SK-N-SH treated with all-trans-retinoic acid at 6 μM for 48 hours (cell line): ENCODE measurements around the gene NHS.

Experiments
- ARNTL ChIP-seq: fragments of 450-650 bp; formaldehyde crosslinking; IDR thresholded peaks from 2 replicates; pipeline ENCODE4 v1.5.0; 2020; ENCODE audit warnings: low read depth, mild to moderate bottlenecking, moderate library complexity, borderline replicate concordance
- BACH2 ChIP-seq: fragments of 250-450 bp; sonication (Bioruptor Pico); IDR thresholded peaks from 2 replicates; pipeline ENCODE4 v1.9.0; 2021; ENCODE audit warnings: mild to moderate bottlenecking, borderline replicate concordance
- CSDC2 ChIP-seq: fragments of 250-450 bp; sonication (Bioruptor Pico); IDR thresholded peaks from 2 replicates; pipeline ENCODE4 v1.5.0; 2020; ENCODE audit warnings: mild to moderate bottlenecking, moderate library complexity
- GLIS3 ChIP-seq: fragments of 250-450 bp; sonication (Bioruptor Pico); IDR thresholded peaks from 2 replicates; pipeline ENCODE4 v1.5.0; 2020; ENCODE audit warnings: mild to moderate bottlenecking, moderate library complexity
- ISL1 ChIP-seq: fragments of 250-450 bp; sonication (Bioruptor Pico); IDR thresholded peaks from 2 replicates; pipeline ENCODE4 v2.1.2; 2022; ENCODE audit warnings: mild to moderate bottlenecking, moderate library complexity
- POU6F1 ChIP-seq: fragments of 250-450 bp; sonication (Bioruptor Pico); IDR thresholded peaks from 2 replicates; pipeline ENCODE4 v1.8.0; 2021; ENCODE audit warnings: low read depth, mild to moderate bottlenecking, moderate library complexity, borderline replicate concordance
- RARB ChIP-seq: fragments of 250-450 bp; sonication (Bioruptor Pico); IDR thresholded peaks from 2 replicates; pipeline ENCODE4 v1.8.0; 2021; ENCODE audit warnings: mild to moderate bottlenecking, moderate library complexity
- TOX ChIP-seq: fragments of 250-450 bp; sonication (Bioruptor Pico); IDR thresholded peaks from 2 replicates; pipeline ENCODE4 v1.8.0; 2021; ENCODE audit warnings: mild to moderate bottlenecking, moderate library complexity, borderline replicate concordance
- ZFP3 ChIP-seq: fragments of 250-450 bp; sonication (Bioruptor Pico); IDR thresholded peaks from 2 replicates; pipeline ENCODE4 v1.5.0; 2020; ENCODE audit warnings: mild to moderate bottlenecking, moderate library complexity
- ZFP30 ChIP-seq: fragments of 450-650 bp; formaldehyde crosslinking; IDR thresholded peaks from 2 replicates; pipeline ENCODE4 v1.5.0; 2022; ENCODE audit warnings: mild to moderate bottlenecking, moderate library complexity
- ZNF70 ChIP-seq: fragments of 450-650 bp; formaldehyde crosslinking; IDR thresholded peaks from 2 replicates; pipeline ENCODE4 v1.5.0; 2020; ENCODE audit warnings: mild to moderate bottlenecking, moderate library complexity
- ZNF8 ChIP-seq: fragments of 450-650 bp; formaldehyde crosslinking; IDR thresholded peaks from 2 replicates; pipeline ENCODE4 v1.5.0; 2020; ENCODE audit warnings: mild to moderate bottlenecking, moderate library complexity
- TF ChIP-seq, protein P1 (sequence below): fragments of 250-450 bp; sonication (Bioruptor Pico); IDR thresholded peaks from 2 replicates; pipeline ENCODE4 v1.8.0; 2020; ENCODE audit warnings: mild to moderate bottlenecking, moderate library complexity, borderline replicate concordance

- TF ChIP-seq ZFP3 (CRISPR knock-in tag): no peak
- no peak for TF ChIP-seq ZNF8
- no peak for TF ChIP-seq ARNTL (CRISPR knock-in tag)
- TF ChIP-seq, protein P1, sequence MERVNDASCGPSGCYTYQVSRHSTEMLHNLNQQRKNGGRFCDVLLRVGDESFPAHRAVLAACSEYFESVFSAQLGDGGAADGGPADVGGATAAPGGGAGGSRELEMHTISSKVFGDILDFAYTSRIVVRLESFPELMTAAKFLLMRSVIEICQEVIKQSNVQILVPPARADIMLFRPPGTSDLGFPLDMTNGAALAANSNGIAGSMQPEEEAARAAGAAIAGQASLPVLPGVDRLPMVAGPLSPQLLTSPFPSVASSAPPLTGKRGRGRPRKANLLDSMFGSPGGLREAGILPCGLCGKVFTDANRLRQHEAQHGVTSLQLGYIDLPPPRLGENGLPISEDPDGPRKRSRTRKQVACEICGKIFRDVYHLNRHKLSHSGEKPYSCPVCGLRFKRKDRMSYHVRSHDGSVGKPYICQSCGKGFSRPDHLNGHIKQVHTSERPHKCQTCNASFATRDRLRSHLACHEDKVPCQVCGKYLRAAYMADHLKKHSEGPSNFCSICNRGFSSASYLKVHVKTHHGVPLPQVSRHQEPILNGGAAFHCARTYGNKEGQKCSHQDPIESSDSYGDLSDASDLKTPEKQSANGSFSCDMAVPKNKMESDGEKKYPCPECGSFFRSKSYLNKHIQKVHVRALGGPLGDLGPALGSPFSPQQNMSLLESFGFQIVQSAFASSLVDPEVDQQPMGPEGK: no peak
- no peak for TF ChIP-seq TOX (CRISPR knock-in tag)
- TF ChIP-seq CSDC2 (CRISPR knock-in tag): no peak
- no peak for TF ChIP-seq GLIS3 (CRISPR knock-in tag)
- no peak for TF ChIP-seq ZFP30 (CRISPR knock-in tag)
- TF ChIP-seq ISL1 (CRISPR knock-in tag): no peak
- TF ChIP-seq ZNF70 (CRISPR knock-in tag): no peak
- no peak for TF ChIP-seq BACH2 (CRISPR knock-in tag)
- no peak for TF ChIP-seq POU6F1
- TF ChIP-seq RARB: no peak
These were observed 304.8 kb downstream of the NHS start for GRCh38 chrX:17679820-17680219.
